NCI-H82 treated with DMSO at 0.1 percent for 48 hours (cell line): Measurements from ENCODE around the gene MTMR1.

ENCODE experiments used
- DNase-seq: peaks from one replicate; lab custom pipeline; 2025; ENCODE audit not compliant: unreplicated experiment; lab: John Stamatoyannopoulos, UW

MTMR1 gene

DNA sequence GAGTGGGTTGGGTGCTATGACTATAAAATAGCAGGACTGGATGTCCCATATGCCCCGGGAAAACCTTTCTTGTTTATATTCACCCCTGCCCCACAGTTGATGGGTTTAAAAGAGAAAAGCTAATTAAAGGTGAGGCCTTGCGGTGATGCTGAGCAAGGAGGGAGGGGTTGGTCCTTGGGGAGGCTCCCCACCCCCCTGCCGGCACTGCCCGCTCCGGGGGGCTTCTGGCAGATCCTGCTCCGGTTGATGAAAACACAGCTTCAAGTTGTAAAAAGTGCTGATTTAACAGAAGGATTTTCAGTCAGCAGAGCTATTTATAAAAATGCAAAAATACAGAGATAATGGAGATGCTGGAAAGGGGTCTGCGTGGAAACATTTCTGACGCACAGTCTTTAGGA, 68.6 kb downstream of the MTMR1 start:
- no peak for DNase-seq

DNA sequence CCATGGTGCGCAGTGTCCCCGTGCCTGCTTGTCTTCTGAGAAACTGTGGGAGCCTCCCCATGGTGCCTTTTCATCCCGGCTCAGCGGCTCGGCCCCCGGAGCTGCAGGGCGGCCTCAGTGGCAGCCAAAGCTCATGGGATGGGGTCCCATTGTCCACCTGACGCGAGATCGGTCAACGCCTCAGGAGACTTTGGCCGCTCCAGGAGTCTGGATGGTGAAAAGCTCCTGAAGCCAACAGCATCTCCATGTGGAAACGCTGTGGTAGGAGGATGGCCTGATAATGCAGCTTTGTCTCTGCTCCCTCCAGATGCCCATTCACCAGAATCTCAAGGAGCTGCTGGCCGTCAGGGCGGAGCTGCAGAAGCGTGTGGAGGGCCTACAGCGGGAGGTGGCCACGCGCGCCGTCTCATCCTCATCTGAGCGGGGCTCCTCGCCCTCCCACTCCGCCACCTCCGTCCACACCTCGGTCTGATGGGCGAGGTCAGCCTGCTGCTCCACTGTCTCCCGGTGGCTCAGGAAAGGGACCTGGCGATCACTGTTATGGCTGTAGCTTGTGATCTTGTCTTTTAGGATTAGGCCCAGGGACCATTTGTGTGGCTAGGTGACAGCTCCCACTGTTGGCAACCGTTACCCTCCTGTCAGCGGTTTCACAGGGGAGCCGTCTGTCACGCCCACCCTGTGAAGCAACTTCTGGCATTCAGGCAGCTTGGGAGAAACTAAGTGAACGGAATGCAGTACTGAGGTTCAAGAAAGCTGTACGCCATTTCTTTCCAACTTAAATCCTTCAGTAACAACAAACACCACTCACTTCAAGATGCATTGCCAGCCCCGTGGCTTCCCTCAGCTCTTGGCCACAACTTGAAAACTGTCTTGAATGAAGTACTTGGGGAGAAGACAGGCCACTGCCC, 69.3 kb downstream of the MTMR1 start:
- DNase-seq: no peak

DNA sequence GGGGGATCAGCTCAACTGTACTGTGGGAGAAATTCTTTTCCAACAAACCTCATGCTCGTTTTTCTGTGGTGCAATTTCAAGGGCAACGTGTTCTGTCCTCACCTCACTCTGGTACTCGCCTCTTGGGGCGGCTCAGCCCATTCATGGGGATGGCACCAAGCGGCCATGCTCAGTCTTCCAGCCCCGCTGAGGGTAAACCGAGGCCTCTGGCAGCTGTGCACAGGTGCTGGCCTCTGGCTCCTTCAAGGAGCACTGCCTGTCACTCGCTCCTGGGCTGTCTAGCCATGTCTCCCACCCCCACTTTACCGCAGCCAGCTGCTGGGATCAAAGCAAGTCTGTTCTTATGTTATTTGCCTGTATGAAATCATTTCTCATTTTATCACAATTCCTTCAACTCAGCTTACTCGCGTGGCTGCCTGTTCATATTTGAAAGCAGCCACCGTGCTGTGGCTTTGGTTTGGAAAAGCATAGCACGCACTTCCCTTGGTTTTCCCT, 70.2 kb downstream of the MTMR1 start:
- DNase-seq: no peak

DNA sequence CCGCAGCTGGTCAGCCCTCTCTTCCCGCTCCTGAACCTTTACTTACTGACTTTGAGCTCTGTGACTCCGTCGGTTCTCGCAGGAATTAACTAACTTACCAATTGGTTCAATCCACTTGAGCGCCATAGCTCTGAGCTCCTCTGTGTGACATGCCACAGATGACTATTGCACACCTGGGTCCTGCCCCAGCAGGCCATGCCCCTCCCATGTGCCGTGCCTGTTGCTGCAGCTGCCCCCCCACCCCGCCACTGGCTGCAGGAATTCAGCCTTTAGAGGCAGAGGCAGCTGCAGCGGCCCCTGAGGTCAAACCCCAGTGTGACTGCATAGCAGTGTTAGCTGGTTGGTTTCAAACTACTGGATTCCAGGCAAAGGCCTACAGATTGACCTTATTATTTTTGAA, 70.6 kb downstream of the MTMR1 start:
- DNase-seq: no peak

DNA sequence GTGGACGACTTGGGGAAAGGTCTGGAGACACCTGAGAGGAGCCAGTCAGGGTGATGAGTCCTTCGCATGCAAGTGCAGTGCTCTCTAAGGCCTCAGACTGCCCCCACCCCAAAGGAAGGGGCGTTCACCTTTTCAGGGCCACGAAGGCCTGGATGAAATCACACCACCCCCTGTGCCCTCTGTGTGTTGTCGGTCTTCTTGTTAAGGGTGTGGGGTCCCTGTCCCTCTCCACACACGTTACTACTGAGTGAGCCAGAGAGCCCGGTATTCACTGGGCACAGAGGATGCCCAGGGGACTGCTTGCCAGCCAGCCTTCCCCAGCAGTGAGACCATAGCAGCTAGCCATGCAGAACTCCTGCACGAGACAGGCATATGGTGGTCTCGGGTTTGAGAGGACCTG, 72.0 kb downstream of the MTMR1 start:
- no peak for DNase-seq

DNA sequence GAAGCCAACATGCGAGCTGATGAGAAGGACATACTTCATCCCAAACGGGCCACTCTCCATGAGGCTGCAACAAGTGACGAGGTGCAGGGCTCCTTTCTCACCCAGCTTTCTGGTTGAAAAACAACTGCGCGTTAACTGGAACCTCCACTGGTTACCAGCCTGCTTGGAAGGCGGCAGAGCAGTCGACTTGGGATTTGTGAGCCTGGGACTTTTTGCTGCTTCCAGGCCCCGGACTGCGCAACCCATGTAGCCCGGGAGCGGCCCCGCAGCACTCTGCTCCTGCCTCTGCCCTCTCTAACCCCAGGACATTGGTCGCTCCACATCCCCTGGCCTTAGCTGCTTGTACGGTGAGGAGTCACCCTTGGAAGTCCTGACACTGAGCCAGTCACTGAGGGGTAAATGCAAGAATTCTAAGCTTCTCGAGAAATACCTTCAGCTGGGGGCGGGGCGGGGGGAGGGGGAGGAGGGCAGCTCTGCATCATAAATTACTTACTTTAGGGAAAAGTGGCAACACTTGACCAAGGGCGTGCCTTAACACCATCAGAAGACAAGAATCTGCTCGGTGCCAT, 72.7 kb downstream of the MTMR1 start:
- no peak for DNase-seq

DNA sequence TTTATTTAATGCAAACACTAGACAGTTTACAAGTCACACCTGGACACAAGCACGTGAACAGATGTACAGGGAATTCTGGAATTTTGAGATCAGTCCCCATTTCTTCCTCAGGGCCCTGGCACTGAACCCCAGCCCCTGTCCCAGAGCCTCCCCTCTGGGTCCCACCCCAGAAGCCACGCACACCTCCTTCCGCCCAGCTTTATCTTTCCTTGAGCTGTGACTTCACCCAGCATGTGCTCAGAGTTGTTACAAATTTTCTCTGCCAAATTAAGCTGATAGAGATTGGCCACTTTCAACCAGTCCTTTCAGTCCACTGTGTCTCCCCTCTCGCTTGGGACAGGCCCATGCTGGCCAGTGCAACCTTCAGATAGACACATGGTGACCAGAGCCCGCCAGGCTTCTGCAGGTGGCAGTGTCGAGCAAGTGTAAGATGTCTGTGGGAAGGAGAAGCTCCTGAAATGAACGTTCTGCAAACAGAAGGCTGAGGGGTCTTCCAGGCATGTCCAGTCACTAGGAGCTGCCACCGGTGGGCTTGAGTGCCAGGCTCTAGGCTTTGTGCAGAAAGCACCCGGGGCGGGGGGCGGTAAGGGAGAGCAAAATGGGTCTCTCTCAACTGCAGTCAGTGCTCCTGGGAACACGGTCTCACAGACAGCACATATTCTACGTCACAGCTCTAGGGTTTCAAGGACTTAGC, 73.3 kb downstream of the MTMR1 start:
- DNase-seq: no peak

DNA sequence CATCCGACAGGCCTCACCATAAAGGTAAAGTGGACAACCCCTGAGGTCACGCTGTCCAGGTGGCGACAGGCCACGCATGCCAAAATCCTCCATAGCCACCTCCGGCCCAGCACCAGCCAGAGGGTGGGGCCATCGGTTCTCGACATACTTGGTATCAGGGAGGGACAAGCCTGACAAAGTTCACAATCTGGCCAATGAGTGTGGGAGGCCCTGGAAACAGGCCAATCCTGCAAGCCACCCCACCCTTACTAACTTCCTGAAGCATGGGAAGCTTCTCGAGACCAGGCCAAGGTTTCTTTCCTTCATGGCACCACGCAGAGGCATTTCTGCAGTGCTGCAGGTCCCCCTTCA, 73.8 kb downstream of the MTMR1 start:
- DNase-seq: no peak

DNA sequence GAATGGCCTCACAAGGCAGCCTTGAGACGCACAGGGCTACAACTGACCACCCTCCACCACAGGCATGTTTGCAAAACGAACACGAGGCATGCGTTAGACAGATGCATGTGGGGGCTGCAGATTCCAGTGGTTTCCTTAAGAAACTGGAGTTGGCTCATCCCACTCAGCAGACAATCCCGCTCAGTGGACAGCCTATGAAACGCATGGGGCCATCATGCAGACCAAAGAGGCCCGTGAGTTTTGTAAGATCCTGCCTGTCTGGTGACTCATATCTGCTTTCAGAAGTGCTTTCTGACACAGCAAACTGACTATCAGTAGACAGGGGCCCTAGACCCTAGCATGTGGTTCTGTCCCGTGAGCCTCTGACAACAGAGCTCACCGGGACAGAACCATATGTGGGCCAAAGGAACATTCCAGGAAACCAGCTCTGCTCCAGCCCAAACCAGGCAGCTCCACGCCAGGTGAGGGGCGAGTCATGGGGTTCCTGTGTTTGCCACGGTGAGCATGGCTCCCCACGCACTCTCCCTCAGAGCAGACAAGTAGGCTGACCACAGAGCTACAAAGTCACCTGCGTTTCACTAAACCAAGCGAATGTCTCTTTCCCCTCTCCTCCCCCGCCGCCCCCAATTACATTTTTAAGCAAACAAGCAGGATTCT, 74.4 kb downstream of the MTMR1 start:
- no peak for DNase-seq

DNA sequence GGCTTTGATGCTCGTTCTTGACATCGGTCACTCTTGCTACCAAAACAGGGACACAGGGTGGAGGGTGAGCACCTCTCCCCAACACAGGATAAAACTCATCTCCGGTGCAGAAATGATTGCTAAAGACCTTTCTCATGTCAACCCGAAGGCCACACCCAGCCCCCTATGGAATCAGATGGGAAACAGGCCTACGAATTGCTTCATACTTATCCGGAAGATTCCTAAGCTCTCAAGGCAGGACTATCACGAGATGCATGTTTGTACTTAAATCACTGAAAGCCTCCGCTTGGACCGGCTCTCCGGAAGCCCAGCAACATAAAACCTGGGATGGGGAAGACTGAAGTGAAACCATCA, 74.9 kb downstream of the MTMR1 start:
- DNase-seq: no peak

DNA sequence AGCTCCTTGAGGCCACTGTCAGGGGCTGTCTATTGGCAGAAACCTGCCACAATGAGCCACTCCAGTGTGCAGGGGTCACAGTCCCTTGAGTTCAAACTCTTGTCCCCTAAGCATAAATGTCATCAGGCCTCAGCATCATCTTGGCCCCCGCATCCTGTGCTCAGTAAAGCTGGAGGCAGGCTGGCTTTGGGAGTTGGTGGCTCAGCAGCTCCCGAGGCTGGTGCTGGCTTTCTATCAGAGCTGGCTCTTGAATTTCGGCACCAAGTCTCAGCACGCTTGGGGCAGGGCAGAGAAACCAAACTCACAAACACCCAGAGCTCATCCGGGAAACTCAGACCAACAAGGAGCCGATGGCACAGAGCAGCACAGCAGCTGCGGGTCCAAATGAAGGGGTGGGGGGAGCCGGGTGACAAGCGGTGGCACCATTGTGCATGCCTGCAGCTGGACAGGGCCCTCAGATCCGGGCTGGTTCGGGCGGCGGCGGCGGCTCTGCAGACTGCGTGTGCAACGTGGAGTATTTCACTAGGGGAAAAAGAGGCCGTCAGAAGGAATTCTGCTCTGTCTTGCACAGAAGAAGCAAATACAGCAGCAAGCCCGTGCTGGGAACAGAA, 75.5 kb downstream of the MTMR1 start:
- no peak for DNase-seq

DNA sequence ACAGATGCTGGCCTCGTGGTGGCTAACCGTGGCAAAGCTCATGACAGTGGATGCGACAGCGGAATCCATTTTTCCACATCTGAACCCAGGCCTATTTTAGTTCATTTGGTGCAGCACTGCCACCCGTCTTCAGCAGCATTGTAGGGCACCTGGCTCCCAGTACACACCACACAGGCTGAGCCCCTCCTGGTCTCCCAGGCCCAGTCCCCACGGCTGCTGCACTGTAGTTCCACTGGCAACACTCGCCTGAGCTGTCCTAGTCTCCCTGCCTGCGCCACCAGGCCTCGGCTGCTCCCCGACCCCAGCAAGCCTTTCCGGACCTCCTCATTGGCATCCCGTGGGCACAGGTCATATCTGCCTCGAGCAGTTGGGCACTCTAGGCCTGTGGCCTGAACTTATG, 76.2 kb downstream of the MTMR1 start:
- DNase-seq: no peak

DNA sequence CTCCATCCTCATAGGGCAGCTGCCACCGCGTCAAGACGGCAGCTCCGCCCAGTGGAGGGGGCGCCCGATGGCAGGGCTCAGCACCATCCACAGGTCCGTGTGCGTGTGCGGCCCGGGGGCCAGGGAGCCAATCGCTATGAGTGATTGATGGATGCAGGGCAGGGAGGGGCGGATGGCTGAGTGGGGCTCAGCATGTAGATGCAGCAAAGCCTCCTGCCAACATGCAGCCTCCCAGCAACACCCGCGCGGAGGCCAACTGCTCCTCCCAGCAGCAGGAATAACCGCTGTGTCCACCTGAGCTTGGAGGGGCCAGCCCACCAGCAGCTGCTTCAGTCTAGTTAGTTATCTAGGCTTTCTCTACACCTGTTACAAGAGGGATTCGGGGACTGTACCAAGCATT, 77.4 kb downstream of the MTMR1 start:
- no peak for DNase-seq

DNA sequence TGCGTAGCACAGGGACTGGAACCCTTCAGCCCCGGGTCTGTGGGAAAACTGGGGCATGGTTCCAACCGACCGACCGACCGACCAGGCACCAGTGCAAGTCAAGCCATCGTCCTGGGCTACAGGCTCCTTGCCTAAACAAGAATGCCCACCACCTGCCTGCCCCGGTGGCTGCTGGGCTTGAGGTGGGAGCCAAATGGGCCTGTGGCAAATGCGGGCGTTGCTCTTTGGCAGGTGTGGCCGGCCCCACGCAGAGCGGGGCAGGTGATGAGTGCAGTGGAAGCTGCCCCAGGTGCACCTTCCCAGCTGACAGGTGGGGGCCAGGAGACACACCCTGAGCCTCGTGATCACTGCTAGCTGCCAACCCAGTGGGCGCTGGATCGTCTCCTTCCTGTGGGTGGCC, 77.9 kb downstream of the MTMR1 start:
- no peak for DNase-seq

DNA sequence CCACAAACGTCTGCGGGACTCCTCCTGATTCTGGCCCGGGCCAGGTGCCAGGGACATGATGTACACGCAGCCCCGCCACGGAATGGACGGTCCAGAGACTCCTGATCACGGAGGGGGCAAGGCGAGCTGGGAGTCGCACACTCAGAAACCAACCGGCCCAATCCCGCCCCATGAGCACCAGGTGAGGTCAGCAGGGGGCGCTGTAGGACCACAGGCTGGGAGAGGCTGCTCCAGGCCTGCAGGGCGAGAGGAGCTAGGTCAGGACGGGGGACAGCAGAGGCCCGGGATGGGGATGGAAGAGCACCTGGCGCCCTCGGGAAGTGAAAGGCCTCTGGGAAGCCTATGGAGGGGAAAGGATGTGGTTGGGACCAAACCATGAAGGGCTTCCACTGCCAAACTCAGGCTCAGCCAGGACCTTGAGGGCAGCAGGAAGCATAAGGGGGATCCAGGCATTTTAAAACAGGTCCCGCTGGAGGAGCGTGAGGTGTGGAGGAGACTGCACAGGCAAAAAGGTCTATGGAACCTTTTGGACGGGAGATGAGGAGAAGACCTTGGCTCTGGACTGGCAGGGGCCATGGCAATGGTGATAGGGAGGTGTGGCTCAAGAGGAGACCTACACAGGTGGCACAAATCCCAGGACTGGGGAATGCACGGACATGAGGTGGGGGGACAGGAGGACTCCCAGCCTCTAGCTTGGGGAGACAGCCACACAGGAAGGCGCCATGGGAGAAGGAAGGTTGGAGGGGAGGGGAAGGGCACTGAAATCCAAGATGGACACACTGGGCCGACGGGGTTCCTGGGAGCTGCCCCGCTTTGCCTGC, 79.2 kb downstream of the MTMR1 start:
- peak; percentile 31 for DNase-seq

DNA sequence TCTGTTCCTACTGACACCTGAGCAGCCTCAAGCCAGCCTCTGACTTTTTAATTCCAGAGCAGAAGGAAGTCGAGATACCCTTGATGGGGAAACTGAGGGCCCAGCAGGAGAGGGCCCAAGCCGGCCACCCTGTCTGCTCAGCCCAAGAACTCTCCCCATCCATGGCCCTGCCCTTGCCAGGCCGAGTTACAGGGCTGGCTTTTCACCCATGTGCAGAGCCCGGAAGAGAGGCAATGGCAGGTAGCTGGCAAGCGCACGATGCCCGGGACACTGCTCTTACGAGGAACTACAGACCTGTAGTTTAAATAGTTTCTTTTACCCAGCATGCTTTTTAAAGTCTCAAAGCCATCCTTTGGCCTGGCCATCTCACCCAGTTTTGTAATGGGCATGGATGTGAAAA, 79.9 kb downstream of the MTMR1 start:
- DNase-seq: no peak

DNA sequence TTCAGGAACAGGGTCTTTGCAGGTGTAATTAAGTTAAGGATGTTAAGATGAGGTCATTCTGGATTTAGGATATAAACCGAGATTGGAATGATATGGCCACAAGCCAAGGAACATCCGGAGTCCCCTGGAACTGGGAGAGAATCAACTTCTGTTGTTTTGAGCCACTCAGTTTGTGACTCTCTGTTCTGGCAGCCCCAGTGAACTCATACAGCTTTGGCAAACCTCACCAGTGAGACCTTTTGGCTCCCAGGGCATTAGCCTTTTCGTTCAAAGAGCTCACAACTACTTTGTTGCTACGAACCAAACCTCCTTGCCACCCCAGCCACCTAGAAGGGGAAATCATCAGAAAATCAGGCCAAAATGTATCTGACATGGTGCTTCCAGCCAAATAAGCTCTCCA, 80.4 kb downstream of the MTMR1 start:
- DNase-seq: no peak

DNA sequence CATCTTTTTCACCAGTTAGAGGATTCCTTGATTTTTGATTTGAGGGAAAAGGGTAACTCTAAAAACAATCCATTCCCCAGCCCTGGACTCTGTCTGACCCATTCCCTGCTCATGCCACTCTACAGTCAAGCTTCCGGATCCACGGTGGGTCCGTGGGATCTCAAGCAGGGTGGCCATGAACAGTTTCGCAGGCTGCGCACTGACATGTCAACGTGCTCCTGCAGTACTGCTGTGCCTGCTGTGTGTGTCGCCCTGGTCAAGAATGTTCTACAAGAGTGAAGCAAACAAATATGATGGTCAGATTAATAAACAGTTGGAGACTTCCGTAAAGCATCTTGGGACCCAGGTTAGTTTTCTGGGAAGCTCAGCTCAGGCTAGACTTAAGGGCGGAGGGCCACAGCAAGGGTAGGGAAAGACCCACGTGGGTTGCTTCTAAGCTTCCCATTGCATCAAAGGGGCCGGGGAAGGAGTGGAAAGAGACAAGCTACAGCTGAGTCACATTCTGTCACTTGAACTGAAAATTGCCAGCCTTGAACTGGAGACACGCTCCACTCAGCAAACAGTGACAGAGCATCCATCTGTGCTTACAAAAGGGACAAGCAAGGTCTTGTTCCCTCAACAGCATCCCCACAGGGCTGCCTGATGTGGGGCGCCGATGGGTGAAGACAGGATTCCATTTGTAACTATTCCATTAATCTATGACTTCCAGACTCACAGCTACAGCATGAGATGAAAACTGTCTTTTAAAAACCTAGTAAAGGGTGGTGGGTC, 81.8 kb downstream of the MTMR1 start:
- DNase-seq: no peak

DNA sequence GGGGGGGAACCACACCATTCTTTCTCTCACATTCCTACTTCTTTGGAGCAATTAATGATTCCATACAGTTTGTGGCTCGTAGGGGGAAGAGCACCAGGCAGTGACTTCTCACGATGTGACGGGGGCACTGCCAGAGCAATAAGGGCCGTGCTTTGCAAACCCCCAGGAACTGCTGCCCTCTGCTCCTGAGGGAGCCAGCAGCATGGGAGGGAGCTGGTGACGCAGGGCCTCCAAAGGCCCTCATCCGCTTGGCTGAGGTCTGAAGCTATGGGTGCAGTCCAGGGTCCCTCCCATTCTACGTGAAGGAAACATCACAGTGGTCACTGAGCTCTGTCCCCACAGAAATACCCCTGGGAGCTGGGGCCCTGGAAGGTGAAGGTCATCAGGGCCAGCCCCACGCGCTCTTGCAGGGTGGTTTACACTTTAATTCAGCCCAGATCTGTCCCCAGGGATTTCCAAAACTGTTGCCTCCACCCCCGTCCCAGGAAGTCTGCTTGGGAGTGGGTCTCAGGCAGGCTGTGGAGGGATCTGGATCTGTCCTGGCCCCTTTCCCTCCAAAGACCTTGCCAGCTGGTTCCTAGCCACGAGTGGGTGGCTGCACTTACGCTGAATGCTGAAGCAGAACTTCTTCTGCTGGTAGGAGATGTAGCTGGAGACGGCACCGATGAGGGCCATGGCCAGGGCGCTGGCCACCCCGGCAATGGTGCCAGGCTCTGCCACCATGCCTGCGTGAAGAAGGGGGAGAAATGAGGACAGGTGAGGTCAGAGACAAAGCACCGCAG, 82.6 kb downstream of the MTMR1 start:
- no peak for DNase-seq
